GM12878 (cell line): ENCODE measurements around the gene MTX1. TPM values are rescaled to one million over a fixed set of nuclear protein-coding genes. Genes with fewer than 3 reads are reported as not detected.

ENCODE experiments used
- ATAC-seq: fragments of 200-7000 bp; cut with Tn5 transposase; 3 replicates; pipeline ENCODE4 v1.9.1; 2020; ENCODE audit warnings: mild to moderate bottlenecking, moderate library complexity
- BruUV-seq: library from RNA; stranded (reverse); fragments of 400-500 nt; replicated peaks from 2 replicates; lab custom pipeline; 2021; lab: Mats Ljungman, UMichigan
- CTCF ChIA-PET: fragments of 300-600 bp; sonication (Branson Sonifier 250); formaldehyde crosslinking; extraction: SDS; loops from one replicate; lab custom pipeline; 2021; ENCODE audit warnings: inconsistent platforms; lab: Yijun Ruan, JAX
- POLR2A ChIA-PET: fragments of 350-600 bp; formaldehyde crosslinking; extraction: SDS; loops from one replicate; lab custom pipeline; 2021; ENCODE audit warnings: inconsistent platforms; lab: Charles Lee
- RAD21 ChIA-PET: fragments of 300-600 bp; sonication (Branson Sonifier 250); formaldehyde crosslinking; loops from one replicate; lab custom pipeline; 2023; ENCODE audit warnings: antibody characterized with exemption; ENCODE audit not compliant: unreplicated experiment; lab: Charles Lee
- SMC1A ChIA-PET: fragments of 300-600 bp; sonication (Branson Sonifier 250); formaldehyde crosslinking; loops from one replicate; lab custom pipeline; 2023; ENCODE audit not compliant: unreplicated experiment, uncharacterized antibody; lab: Charles Lee
- DNase-seq: peaks from one replicate; pipeline ENCODE4 v3.0.0-alpha.2; 2011; ENCODE audit warnings: low read depth, low spot score
- FAIRE-seq: peaks from 3 replicates; lab custom pipeline; 2011; peaks lifted over from hg19 to GRCh38; lab: Jason Lieb, UNC
- H2AFZ ChIP-seq: 2 replicates; pipeline ENCODE4 v1.6.0; 2011; ENCODE audit warnings: low read depth, low read length, control low read depth; ENCODE audit not compliant: control insufficient read depth
- H3K27ac ChIP-seq: 2 replicates; pipeline ENCODE4 v1.5.1; 2011; ENCODE audit warnings: control low read depth; ENCODE audit not compliant: control insufficient read depth, insufficient read depth
- H3K27me3 ChIP-seq, 2 experiments: replicated peaks in 1 of 2; 2 replicates each; pipeline versions ENCODE4 v1.6.0 to v1.6.1; 2011; ENCODE audit warnings: low read length in 1 of 2; ENCODE audit not compliant: control insufficient read depth in 2 of 2, insufficient read depth in 2 of 2
- H3K36me3 ChIP-seq, 2 experiments: 2 replicates each; pipeline ENCODE4 v1.5.1; 2011; ENCODE audit warnings: low read length in 1 of 2; ENCODE audit not compliant: control insufficient read depth in 2 of 2, insufficient read depth in 2 of 2
- H3K4me1 ChIP-seq: 2 replicates; pipeline ENCODE4 v1.6.1; 2011; ENCODE audit warnings: mild to moderate bottlenecking, low read length, moderate library complexity, mixed read lengths; ENCODE audit not compliant: control insufficient read depth, insufficient read depth
- H3K4me2 ChIP-seq: 2 replicates; pipeline ENCODE4 v1.6.0; 2011; ENCODE audit warnings: control low read depth; ENCODE audit not compliant: control insufficient read depth, insufficient read depth
- H3K4me3 ChIP-seq: fragments of 200-600 bp; sonication (generic); 2 replicates; pipeline ENCODE4 v1.5.1; 2016
- H3K79me2 ChIP-seq: 2 replicates; pipeline ENCODE4 v1.6.0; 2011; ENCODE audit warnings: low read length; ENCODE audit not compliant: control insufficient read depth, insufficient read depth
- H3K9ac ChIP-seq: 2 replicates; pipeline ENCODE4 v1.8.0; 2011; ENCODE audit warnings: low read length, control low read depth, mixed read lengths; ENCODE audit not compliant: control insufficient read depth, insufficient read depth
- H3K9me3 ChIP-seq: replicated peaks from 3 replicates; pipeline ENCODE4 v1.5.1; 2011; ENCODE audit warnings: mild to moderate bottlenecking, low read length; ENCODE audit not compliant: control insufficient read depth, insufficient read depth
- H4K20me1 ChIP-seq: 2 replicates; pipeline ENCODE4 v1.6.0; 2011; ENCODE audit not compliant: control insufficient read depth, insufficient read depth
- BACH1 ChIP-seq: fragments of 450-650 bp; IDR thresholded peaks from 2 replicates; pipeline ENCODE4 v1.6.1; 2017; ENCODE audit warnings: mild to moderate bottlenecking, borderline replicate concordance
- BHLHE40 ChIP-seq, 2 experiments: fragments of 450-650 bp in 1 of 2; IDR thresholded peaks; 2 replicates each; pipeline ENCODE4 v1.6.1; 2011 to 2017; ENCODE audit warnings: low read depth in 2 of 2, borderline replicate concordance in 1 of 2, improper control_type of control experiment in 1 of 2, low read length in 1 of 2, mild to moderate bottlenecking in 1 of 2
- CBFB ChIP-seq: IDR thresholded peaks from 2 replicates; pipeline ENCODE4 v1.6.1; 2016; ENCODE audit warnings: antibody characterized with exemption, low read depth
- DPF2 ChIP-seq: fragments of 450-650 bp; IDR thresholded peaks from 2 replicates; pipeline ENCODE4 v1.6.1; 2017; ENCODE audit warnings: mild to moderate bottlenecking
- EGR1 ChIP-seq, 2 experiments: IDR thresholded peaks; 1 replicate in 1 of 2; 2 replicates in 1 of 2; pipeline ENCODE4 v1.6.1; 2011 to 2012; ENCODE audit warnings: low read depth in 2 of 2, low read length in 2 of 2, borderline replicate concordance in 1 of 2, mild to moderate bottlenecking in 1 of 2, moderate library complexity in 1 of 2
- ETV6 ChIP-seq, 2 experiments: fragments of 450-650 bp in 1 of 2; IDR thresholded peaks in 1 of 2; conservative IDR thresholded peaks in 1 of 2; 2 replicates each; pipeline ENCODE4 v1.6.1; 2014; ENCODE audit warnings: antibody characterized with exemption in 1 of 2, borderline replicate concordance in 1 of 2, low read depth in 1 of 2, mild to moderate bottlenecking in 1 of 2, moderate library complexity in 1 of 2
- FOXM1 ChIP-seq: IDR thresholded peaks from 2 replicates; pipeline ENCODE4 v1.6.1; 2012; ENCODE audit warnings: low read depth, mild to moderate bottlenecking, inconsistent platforms, low read length, moderate library complexity
- MTA3 ChIP-seq: IDR thresholded peaks from 2 replicates; pipeline ENCODE4 v1.6.1; 2012; ENCODE audit warnings: low read length, inconsistent platforms, borderline replicate concordance
- MYB ChIP-seq: fragments of 150-350 bp; IDR thresholded peaks from 2 replicates; pipeline ENCODE4 v1.6.1; 2014; ENCODE audit warnings: mild to moderate bottlenecking, low read depth, low read length, borderline replicate concordance
- MYC ChIP-seq: IDR thresholded peaks from 2 replicates; pipeline ENCODE4 v1.6.1; 2011; ENCODE audit warnings: mild to moderate bottlenecking, low read length, moderate library complexity, inconsistent platforms; ENCODE audit not compliant: insufficient read depth, insufficient replicate concordance, insufficient read length, severe bottlenecking
- NFYA ChIP-seq: IDR thresholded peaks from 2 replicates; pipeline ENCODE4 v1.6.1; 2011; ENCODE audit warnings: low read depth, mild to moderate bottlenecking, low read length, improper control_type of control experiment, borderline replicate concordance
- NR2F1 ChIP-seq: fragments of 450-650 bp; conservative IDR thresholded peaks from 2 replicates; pipeline ENCODE4 v1.6.1; 2017; ENCODE audit warnings: mild to moderate bottlenecking
- PKNOX1 ChIP-seq: fragments of 450-650 bp; IDR thresholded peaks from 2 replicates; pipeline ENCODE4 v1.6.1; 2016; ENCODE audit warnings: mild to moderate bottlenecking
- POU2F2 ChIP-seq: IDR thresholded peaks from 3 replicates; pipeline ENCODE4 v1.6.1; 2011; ENCODE audit warnings: low read depth, mild to moderate bottlenecking, low read length, borderline replicate concordance
- RCOR1 ChIP-seq: conservative IDR thresholded peaks from 2 replicates; pipeline ENCODE4 v1.6.1; 2012; ENCODE audit warnings: low read depth, low read length, improper control_type of control experiment
- SMAD5 ChIP-seq: IDR thresholded peaks from 2 replicates; pipeline ENCODE4 v1.6.1; 2016; ENCODE audit warnings: antibody characterized with exemption, low read depth
- SP1 ChIP-seq: IDR thresholded peaks from one replicate; pipeline ENCODE4 v1.6.1; 2011; ENCODE audit warnings: low read depth, low read length
- SPI1 ChIP-seq: IDR thresholded peaks from 2 replicates; pipeline ENCODE4 v1.6.1; 2011; ENCODE audit warnings: low read depth, mild to moderate bottlenecking, low read length, moderate library complexity, borderline replicate concordance; ENCODE audit not compliant: insufficient read depth
- SREBF1 ChIP-seq: IDR thresholded peaks from 2 replicates; pipeline ENCODE4 v1.6.1; 2012; ENCODE audit warnings: mild to moderate bottlenecking, low read length
- SRF ChIP-seq, 2 experiments: IDR thresholded peaks; 2 replicates each; pipeline ENCODE4 v1.6.1; 2011; ENCODE audit warnings: low read depth in 2 of 2, low read length in 2 of 2, mild to moderate bottlenecking in 1 of 2, moderate library complexity in 1 of 2
- TCF3 ChIP-seq: IDR thresholded peaks from 2 replicates; pipeline ENCODE4 v1.6.1; 2012; ENCODE audit warnings: low read depth, mild to moderate bottlenecking, low read length, borderline replicate concordance; ENCODE audit not compliant: insufficient read depth
- WRNIP1 ChIP-seq: IDR thresholded peaks from 2 replicates; pipeline ENCODE4 v1.6.1; 2011; ENCODE audit warnings: low read depth, low read length, improper control_type of control experiment, borderline replicate concordance
- YBX1 ChIP-seq: fragments of 450-650 bp; IDR thresholded peaks from 2 replicates; pipeline ENCODE4 v1.6.1; 2016; ENCODE audit warnings: antibody characterized with exemption
- WGBS: methylation state at CpG from one replicate; pipeline ENCODE4 v1.1.6; 2016; ENCODE audit warnings: low lambda C conversion rate; ENCODE audit not compliant: insufficient replicate concordance, insufficient coverage; ENCODE audit errors: missing lambda C conversion rate; 5-methylcytosine and 5-hydroxymethylcytosine counted together
- in situ Hi-C: fragments of 300-500 bp; cut with MboI; formaldehyde crosslinking; loops from 9 replicates; pipeline ENCODE4 v1.14.3; 2018; ENCODE audit warnings: mixed read lengths
- intact Hi-C: fragments of 100-400 bp; cut with micrococcal nuclease; formaldehyde crosslinking; loops from one replicate; pipeline ENCODE4 v1.14.2; 2022; ENCODE audit not compliant: unreplicated experiment
- polyA plus RNA-seq, 11 experiments: library from polyadenylated mRNA; depleted of rRNA in 4 of 11; unstranded in 6 of 11; stranded (reverse) in 5 of 11; fragments of >200 nt; fragmentation: Nextera tagmentation in 4 of 11; fragmentation: Illumina TruSeq in 1 of 11; extraction: Ambion mirVana in 4 of 11; extraction: Trizol in 1 of 11; gene quantifications; 1 replicate in 1 of 11; 2 replicates in 10 of 11; pipeline versions ENCODE4 v1.2.1 to v1.2.3, GENCODE V29; 2011 to 2016; ENCODE audit warnings: inconsistent platforms in 2 of 11, missing spikeins in 2 of 11, low read depth in 1 of 11
- total RNA-seq, 4 experiments: library from RNA; depleted of rRNA in 3 of 4; stranded (reverse); fragments of >200 nt in 3 of 4; fragmentation: Illumina TruSeq in 1 of 4; extraction: Trizol in 1 of 4; gene quantifications; 2 replicates each; pipeline versions ENCODE4 v1.2.1 to v1.2.3, GENCODE V29; 2013 to 2021

Gene MTX1
- total and polyA plus RNA-seq, 10 of the 15 experiments (the other 5 are each of a cell fraction or from before 2014, with no cell fraction given) = 15.8 to 92.0 (median 49.1) TPM

GRCh38 chr1:155250633-155251449, 42.3 kb downstream of the MTX1 start (continued):
- TF ChIP-seq BHLHE40 (IDR thresholded peaks at IDR 0.05; ENCODE audit: borderline replicate concordance in 1 of 2, low read depth in 2 of 2, low read length in 1 of 2) (peak; percentile 68 to 79; a peak in 3 of 4 replicates), RCOR1 (peak; percentile 80; the same call in 1 of the 2 replicates), NR2F1 (peak; percentile 73), DPF2 (no peak), FOXM1 (no peak), POU2F2 (no peak), SP1 (peak; percentile 45), SMAD5 (no peak), BACH1 (peak; percentile 80), SPI1 (peak; percentile 95), CBFB (peak; percentile 56; the same call in 1 of the 2 replicates)

- WGBS = 92% methylated on average over 5 of the region's 7 CpGs
- no peak overlapping the region for H3K9ac ChIP-seq
- H3K4me3 ChIP-seq = no peak overlapping the region
- ChIA-PET RAD21 (interaction anchor here (0.7 to 5.2 kb wide), 20 partner anchors 8 to 815 kb away, joined by 3 to 81 read pairs (median 6); partner anchors contain the start of genes CLK2, FDPS, HCN3 and MTX1), CTCF (interaction anchor here (0.6 to 9.6 kb wide), 50 partner anchors 9 to 682 kb away, joined by 3 to 225 read pairs (median 6); partner anchors contain the start of genes CLK2, FDPS, HCN3 and KHDC4), SMC1A (interaction anchor here (0.6 to 4.7 kb wide), 30 partner anchors 9 to 592 kb away, joined by 3 to 57 read pairs (median 4); partner anchors contain the start of genes CLK2, FDPS, RUSC1 and SCAMP3), POLR2A (interaction anchor here (0.5 to 2.9 kb wide), 10 partner anchors 8 to 573 kb away, joined by 3 to 23 read pairs (median 4); partner anchors contain the start of genes FDPS and SCAMP3)
- no TSS peak for BruUV-seq
- no peak for DNase-seq
- in situ Hi-C loops (no loop called here), intact Hi-C loops (loop anchor here (2.0 kb wide), 2 partner anchors 253 to 341 kb away; no protein-coding TSS in a partner anchor)
- peaks cover 7% of the 10 kb centered on the region for H3K79me2 ChIP-seq
- H3K27ac ChIP-seq = no peak overlapping the region
- no peak overlapping the region for H2AFZ ChIP-seq
- no peaks in the 10 kb centered on the region for H3K27me3 ChIP-seq
- peaks cover 13% of the 10 kb centered on the region for H3K4me1 ChIP-seq
- no peak for FAIRE-seq
- H4K20me1 ChIP-seq = no peaks in the 10 kb centered on the region
- H3K4me2 ChIP-seq = no peak overlapping the region
- H3K9me3 ChIP-seq = no peaks in the 10 kb centered on the region
- H3K36me3 ChIP-seq = no peaks in the 10 kb centered on the region
- no peak for ATAC-seq
- TF ChIP-seq EGR1 (IDR thresholded peaks at IDR 0.05; ENCODE audit: borderline replicate concordance in 1 of 2, low read depth in 2 of 2, low read length in 2 of 2) (no peak), WRNIP1 (no peak), NR2F1 (no peak), MYB (no peak), SRF (IDR thresholded peaks at IDR 0.05; ENCODE audit: low read depth in 2 of 2, low read length in 2 of 2) (no peak), MTA3 (no peak), TCF3 (no peak), PKNOX1 (no peak), YBX1 (no peak), NFYA (no peak), MYC (no peak), SREBF1 (no peak), ETV6 (conservative IDR thresholded peaks at IDR 0.05 in 1 of 2, IDR thresholded peaks at IDR 0.05 in 1 of 2; ENCODE audit: borderline replicate concordance in 1 of 2, low read depth in 1 of 2) (no peak)
Observed at GRCh38 chr1:155251566-155251965, 43.1 kb downstream of the MTX1 start.
